ENCODE results near the gene IRF2BP1. TPM values are rescaled to one million over a fixed set of nuclear protein-coding genes. Genes with fewer than 3 reads are reported as not detected.

Gene IRF2BP1
- total and polyA plus RNA-seq, 2 donors from 2014 or later: 18.2 to 23.2 TPM

GRCh38 chr19:45920458-45920857 lies 34.5 kb upstream of the IRF2BP1 start:
- no peaks in the 10 kb centered on the region for H3K36me3 ChIP-seq (ENCODE audit: control insufficient read depth in 2 of 3, insufficient read depth in 3 of 3, low read length in 3 of 3)
- DNase-seq (peak in 1 of 5 donors; percentile 24), FAIRE-seq (no peak)
- no peak overlapping the region for H3K4me3 ChIP-seq (ENCODE audit: low read length in 3 of 3)
- no peak overlapping the region for H3K27ac ChIP-seq (ENCODE audit: low read depth in 2 of 2, low read length in 2 of 2)
- TF ChIP-seq CTCF (IDR thresholded peaks at IDR 0.05; ENCODE audit: borderline replicate concordance, extremely low read depth, insufficient read depth): no peak
- intact Hi-C loops (cut with DNase I): no loop called here
- no peak overlapping the region for H3K9ac ChIP-seq (ENCODE audit: low read length in 3 of 3)
- no peaks in the 10 kb centered on the region for H3K4me1 ChIP-seq (ENCODE audit: control insufficient read depth in 2 of 3, insufficient read depth in 2 of 3, low read depth in 1 of 3, low read length in 3 of 3)
- no peaks in the 10 kb centered on the region for H3K9me3 ChIP-seq (ENCODE audit: control insufficient read depth in 2 of 3, insufficient read depth in 1 of 3, low read length in 3 of 3)
- H3K27me3 ChIP-seq (ENCODE audit: control insufficient read depth, insufficient read depth, low read length): no peaks in the 10 kb centered on the region

- Histone ChIP-seq H3K4me1 (ENCODE audit: control insufficient read depth in 2 of 3, insufficient read depth in 2 of 3, low read depth in 1 of 3, low read length in 3 of 3) (no peaks in the 10 kb centered on the region), H3K4me3 (ENCODE audit: low read length in 3 of 3) (no peak overlapping the region), H3K27me3 (ENCODE audit: control insufficient read depth, insufficient read depth, low read length) (no peaks in the 10 kb centered on the region), H3K9ac (ENCODE audit: low read length in 3 of 3) (no peak overlapping the region), H3K27ac (ENCODE audit: low read depth in 2 of 2, low read length in 2 of 2) (no peak overlapping the region), H3K36me3 (ENCODE audit: control insufficient read depth in 2 of 3, insufficient read depth in 3 of 3, low read length in 3 of 3) (no peaks in the 10 kb centered on the region), H3K9me3 (ENCODE audit: control insufficient read depth in 2 of 3, insufficient read depth in 1 of 3, low read length in 3 of 3) (no peaks in the 10 kb centered on the region)
- TF ChIP-seq CTCF (IDR thresholded peaks at IDR 0.05; ENCODE audit: borderline replicate concordance, extremely low read depth, insufficient read depth): no peak
- DNase-seq (no peak), FAIRE-seq (no peak)
- intact Hi-C loops (cut with DNase I): no loop called here
These were observed 33.7 kb upstream of the IRF2BP1 start for GRCh38 chr19:45919678-45920077.

DNA sequence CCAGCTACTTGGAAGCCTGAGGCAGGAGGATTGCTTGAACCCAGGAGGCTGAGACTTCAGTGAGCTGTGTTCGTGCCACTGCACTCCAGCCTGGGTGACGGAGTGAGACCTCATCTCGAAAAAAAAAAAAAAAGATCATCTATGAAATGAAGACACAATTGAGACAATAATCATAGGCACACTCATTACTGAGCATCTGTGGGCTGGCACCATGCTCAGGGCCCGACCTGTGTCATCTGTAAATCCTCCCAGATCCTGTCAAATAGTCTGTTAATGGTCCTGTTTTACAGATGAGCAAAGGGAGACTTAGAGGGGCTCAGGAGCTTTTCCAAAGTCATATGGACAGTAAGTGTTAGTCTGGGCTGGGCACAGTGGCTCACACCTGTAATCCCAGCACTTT lies 32.8 kb upstream of the IRF2BP1 start:
- Histone ChIP-seq H3K9ac (ENCODE audit: low read length in 3 of 3) (no peak overlapping the region), H3K4me3 (ENCODE audit: low read length in 3 of 3) (no peak overlapping the region), H3K9me3 (ENCODE audit: control insufficient read depth in 2 of 3, insufficient read depth in 1 of 3, low read length in 3 of 3) (no peaks in the 10 kb centered on the region), H3K27ac (ENCODE audit: low read depth in 2 of 2, low read length in 2 of 2) (no peak overlapping the region), H3K4me1 (ENCODE audit: control insufficient read depth in 2 of 3, insufficient read depth in 2 of 3, low read depth in 1 of 3, low read length in 3 of 3) (no peaks in the 10 kb centered on the region), H3K36me3 (ENCODE audit: control insufficient read depth in 2 of 3, insufficient read depth in 3 of 3, low read length in 3 of 3) (no peaks in the 10 kb centered on the region), H3K27me3 (ENCODE audit: control insufficient read depth, insufficient read depth, low read length) (no peaks in the 10 kb centered on the region)
- FAIRE-seq: no peak
- DNase-seq: no peak
- intact Hi-C loops (cut with DNase I): no loop called here
- no peak for TF ChIP-seq CTCF (IDR thresholded peaks at IDR 0.05; ENCODE audit: borderline replicate concordance, extremely low read depth, insufficient read depth)

DNA sequence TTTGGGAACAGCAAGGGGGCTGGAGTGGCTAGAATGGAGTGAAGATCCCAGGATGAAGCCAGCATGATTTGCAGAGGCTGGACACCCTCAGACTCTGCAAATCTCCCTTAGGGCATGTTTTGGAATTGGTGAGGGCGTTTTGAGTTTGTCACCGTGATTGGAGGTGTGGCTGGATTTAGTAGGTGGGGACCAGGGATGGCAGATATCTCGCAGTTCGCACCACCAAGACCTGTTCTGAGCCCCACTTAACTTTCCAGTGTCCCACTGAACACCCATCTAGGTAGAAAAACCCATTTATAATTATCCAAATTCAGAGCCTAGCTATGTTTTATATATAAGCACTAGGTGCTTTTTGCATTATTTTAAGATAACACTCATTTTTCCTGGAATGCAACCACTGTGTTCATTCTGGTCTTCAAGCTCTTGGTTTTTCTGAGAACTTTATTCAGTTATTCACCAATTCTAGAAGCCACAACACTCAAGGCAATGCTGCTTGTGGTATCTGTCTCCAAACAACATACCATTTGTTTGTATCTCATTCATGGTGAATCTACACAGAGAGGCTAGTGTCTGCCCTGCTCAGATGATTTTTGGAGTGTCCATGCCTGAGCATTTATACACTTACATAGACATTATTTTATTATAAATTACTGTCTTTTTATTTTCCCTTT lies 31.6 kb upstream of the IRF2BP1 start:
- Histone ChIP-seq H3K27me3 (ENCODE audit: control insufficient read depth, insufficient read depth, low read length) (no peaks in the 10 kb centered on the region), H3K9me3 (ENCODE audit: control insufficient read depth in 2 of 3, insufficient read depth in 1 of 3, low read length in 3 of 3) (no peaks in the 10 kb centered on the region), H3K9ac (ENCODE audit: low read length in 3 of 3) (no peak overlapping the region), H3K27ac (ENCODE audit: low read depth in 2 of 2, low read length in 2 of 2) (no peak overlapping the region), H3K36me3 (ENCODE audit: control insufficient read depth in 2 of 3, insufficient read depth in 3 of 3, low read length in 3 of 3) (no peaks in the 10 kb centered on the region), H3K4me3 (ENCODE audit: low read length in 3 of 3) (no peak overlapping the region), H3K4me1 (ENCODE audit: control insufficient read depth in 2 of 3, insufficient read depth in 2 of 3, low read depth in 1 of 3, low read length in 3 of 3) (no peaks in the 10 kb centered on the region)
- no peak for TF ChIP-seq CTCF (IDR thresholded peaks at IDR 0.05; ENCODE audit: borderline replicate concordance, extremely low read depth, insufficient read depth)
- FAIRE-seq (no peak), DNase-seq (no peak)
- intact Hi-C loops (cut with DNase I): no loop called here

All from kidney (tissue), 14 donors.